Measurements from ENCODE around the gene MORN2.
"Not testable (repeated sequence)": the region's sequence is repeated elsewhere in the genome, so short reads cannot be mapped to it uniquely, and the experiment has no call there.

MORN2 gene

DNA sequence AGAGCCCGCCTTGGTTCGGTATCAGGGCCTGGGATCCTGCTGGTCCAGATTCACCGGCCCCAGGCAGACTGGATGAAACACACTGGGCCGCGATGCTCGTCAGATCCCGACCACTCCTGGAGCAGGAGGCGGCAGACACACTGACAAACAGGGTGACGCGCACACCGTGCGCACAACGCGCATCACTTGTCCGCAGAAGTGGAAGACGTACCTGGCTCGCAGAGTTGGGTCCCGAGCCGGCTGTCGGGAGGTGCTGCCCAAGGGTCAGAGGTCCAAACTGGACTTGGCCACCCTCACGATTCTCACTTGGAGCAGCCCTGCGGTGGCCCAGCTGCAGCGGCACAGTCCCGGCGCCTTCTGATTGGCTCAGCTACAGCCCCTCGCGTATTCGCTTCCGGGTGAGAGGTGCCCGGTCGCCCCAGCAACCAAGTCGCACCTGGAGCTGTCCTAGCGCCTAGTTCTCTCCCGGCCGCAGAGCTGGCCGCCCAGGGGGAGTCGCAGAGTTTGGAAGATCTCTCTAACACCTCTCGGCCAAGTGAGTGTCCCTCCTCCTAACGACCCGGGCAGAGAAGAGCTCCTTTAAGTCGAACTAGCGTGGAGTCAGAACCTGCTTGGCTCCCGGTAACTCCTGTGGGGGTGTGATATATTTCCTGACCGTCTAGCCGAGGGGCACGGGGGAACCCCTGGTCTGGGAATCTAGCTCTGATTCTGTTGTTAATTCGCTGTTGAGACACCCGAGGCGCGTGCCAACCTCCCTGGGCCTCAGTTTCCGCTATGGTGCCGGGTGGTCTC lies at the start of gene MORN2, which contains the start of gene DHX57:
MORN2 (plus strand) TSS at position 401 of the 792 bp plus-strand sequence.
DHX57 (minus strand) TSS at position 359 of the 792 bp plus-strand sequence. CDS start 7,529 bp downstream, outside the sequence.
- peak; percentile 17 for DNase-seq (ENCODE audit: low read depth, low spot score)

- DNase-seq (ENCODE audit: low read depth, low spot score), result not testable (repeated sequence)
Observed at GRCh38 chr2:38827539-38828145, 48.1 kb upstream of the MORN2 start.

DNA sequence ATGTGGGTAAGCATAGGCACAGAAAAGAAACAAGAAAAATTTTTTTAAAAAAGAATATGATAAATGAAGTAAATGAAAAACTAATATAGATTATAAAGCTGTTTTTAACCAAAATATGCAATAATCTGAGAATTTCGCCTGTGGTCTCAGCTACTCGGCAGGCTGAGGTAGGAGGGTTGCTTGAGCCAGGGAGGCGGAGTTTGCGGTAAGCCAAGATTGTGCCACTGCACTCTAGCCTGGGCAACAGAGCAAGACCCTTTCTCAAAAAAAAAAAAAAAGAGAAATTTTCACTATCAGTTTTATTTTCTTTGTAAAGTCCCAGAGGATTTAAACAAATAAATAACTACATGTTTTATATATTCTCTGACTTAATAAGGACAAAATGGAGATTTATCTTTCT lies 47.3 kb upstream of the MORN2 start:
- DNase-seq (ENCODE audit: low read depth, low spot score), result no peak

- no peak for DNase-seq (ENCODE audit: low read depth, low spot score)
Observed at GRCh38 chr2:38829971-38830370, 45.8 kb upstream of the MORN2 start.

GRCh38 chr2:38830526-38831159 lies 45.1 kb upstream of the MORN2 start:
- no peak for DNase-seq (ENCODE audit: low read depth, low spot score)

DNA sequence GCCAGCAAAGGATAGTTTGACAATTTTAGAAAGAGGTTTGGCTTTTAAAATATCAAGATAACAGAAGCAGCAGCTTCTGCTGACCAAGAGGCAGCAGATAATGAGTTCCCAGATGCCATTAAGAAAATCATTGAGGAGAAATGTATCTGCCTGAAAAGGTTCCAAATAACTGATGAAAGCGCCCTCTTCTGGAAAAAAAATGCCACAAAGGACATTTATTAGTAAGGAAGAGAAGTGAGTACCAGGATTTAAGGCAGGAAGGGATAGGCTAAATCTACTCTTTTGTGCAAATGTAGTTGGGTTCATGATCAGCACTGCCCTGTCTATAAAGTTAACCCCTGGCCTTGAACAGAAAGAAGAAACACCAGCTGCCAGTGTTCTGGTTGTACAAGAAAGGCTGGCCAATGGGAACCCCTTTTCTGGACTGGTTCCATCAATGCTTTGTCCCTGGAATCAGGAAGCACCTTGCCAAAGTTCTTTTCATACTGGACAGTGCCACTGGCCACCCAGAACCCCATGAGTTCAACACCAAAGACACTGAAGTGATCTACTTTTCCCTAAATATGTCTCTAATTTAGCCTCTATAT lies 40.7 kb upstream of the MORN2 start:
- no peak for DNase-seq (ENCODE audit: low read depth, low spot score)

- no peak for DNase-seq (ENCODE audit: low read depth, low spot score)
Observed at GRCh38 chr2:38835990-38836389, 39.8 kb upstream of the MORN2 start.

DNA sequence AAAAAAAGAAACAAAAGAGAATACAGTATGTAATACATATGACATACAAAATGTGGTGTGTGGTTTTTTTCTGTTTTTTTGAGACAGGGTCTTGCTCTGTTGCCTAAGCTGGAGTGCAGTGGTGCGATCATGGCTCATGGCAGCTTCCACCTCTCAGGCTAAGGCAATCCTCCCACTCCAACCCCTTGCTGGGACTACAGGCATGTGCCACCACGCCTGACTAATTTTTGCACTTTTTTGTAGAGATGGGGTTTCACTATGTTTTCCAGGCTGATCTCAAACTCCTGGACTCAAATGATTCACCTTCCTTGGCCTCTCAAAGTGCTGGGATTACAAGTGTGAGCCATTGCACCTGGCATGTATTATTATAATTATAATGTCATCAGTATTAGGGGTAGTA lies 39.0 kb upstream of the MORN2 start:
- no peak for DNase-seq (ENCODE audit: low read depth, low spot score)

DNA sequence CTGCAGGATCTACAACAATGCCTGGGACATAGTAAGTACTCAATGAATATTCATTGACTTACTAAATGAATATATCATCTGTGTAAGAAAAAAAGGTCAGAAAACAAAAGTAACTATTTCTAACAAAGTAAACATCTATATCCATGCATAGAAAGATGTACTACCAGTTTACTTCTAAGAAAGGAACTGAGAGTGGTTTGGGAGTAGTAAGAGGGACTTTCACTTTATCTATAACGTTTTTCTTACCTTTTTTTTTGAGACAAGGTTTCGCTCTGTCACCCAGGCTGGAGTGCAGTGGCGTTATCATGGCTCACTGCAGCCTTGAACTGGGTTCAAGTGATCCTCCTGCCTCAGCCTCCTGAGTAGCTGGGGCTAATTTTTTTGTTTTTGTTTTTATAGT lies 25.7 kb upstream of the MORN2 start:
- DNase-seq (ENCODE audit: low read depth, low spot score), result no peak

- no peak for DNase-seq (ENCODE audit: low read depth, low spot score)
Observed at GRCh38 chr2:38856165-38856564, 19.6 kb upstream of the MORN2 start.

GRCh38 chr2:38862476-38862875 lies 13.3 kb upstream of the MORN2 start:
- DNase-seq (ENCODE audit: low read depth, low spot score), result no peak

- DNase-seq (ENCODE audit: low read depth, low spot score), result no peak
Observed at GRCh38 chr2:38863061-38863695, 12.6 kb upstream of the MORN2 start.

DNA sequence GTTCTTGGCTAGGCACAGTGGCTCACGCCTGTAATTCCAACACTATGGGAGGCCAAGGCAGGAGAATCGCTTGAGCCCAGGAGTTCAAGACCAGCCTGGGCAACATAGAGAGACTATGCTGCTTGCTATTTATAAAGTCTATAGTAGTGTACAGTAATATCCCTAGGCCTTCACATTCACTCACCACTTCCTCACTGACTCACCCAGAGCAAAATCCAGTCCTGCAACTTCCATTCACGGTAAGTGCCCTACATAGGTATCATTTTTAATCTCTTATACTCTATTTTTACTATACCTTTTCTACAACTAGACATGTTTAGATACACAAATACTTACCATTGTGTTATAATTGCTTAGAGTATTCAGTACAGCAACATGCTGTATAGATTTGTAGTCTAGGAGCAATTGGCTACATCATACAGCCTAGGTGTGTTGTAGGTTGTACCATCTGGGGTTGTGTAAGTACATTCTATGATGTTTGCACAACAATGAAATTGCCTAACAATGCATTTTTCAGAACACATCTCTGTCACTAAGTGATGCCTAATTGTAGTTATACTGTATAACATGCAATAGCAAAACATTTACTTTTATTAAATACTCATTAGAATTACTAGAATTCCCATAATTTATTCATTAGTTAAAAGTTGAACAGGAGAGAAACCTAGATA lies 8.9 kb upstream of the MORN2 start:
- no peak for DNase-seq (ENCODE audit: low read depth, low spot score)

DNA sequence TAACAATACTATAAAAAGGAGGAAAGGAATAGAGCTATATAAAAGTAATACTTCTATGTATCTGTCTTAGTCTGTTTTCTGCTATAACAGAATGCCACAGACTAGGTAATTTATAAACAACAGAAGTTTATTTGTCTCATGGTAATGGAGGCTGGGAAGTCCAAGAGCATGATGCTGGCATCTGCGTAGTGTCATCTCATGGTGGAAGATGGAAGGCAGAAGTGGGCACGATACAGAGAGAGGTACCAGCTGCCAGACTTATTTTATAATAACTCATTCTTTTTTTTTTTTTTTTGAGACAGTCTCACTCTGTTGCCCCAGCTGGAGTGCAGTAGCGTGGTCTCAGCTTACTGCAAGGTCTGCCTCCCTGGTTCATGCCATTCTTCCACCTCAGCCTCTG lies 4.3 kb upstream of the MORN2 start:
- no peak for DNase-seq (ENCODE audit: low read depth, low spot score)

- no peak for DNase-seq (ENCODE audit: low read depth, low spot score)
Observed at GRCh38 chr2:38873763-38874162, 2.0 kb upstream of the MORN2 start.

GRCh38 chr2:38875227-38875575 lies 575 bp upstream of the MORN2 start:
- no peak for DNase-seq (ENCODE audit: low read depth, low spot score)

GRCh38 chr2:38876407-38876806 lies 631 bp downstream of the MORN2 start:
- no peak for DNase-seq (ENCODE audit: low read depth, low spot score)

DNA sequence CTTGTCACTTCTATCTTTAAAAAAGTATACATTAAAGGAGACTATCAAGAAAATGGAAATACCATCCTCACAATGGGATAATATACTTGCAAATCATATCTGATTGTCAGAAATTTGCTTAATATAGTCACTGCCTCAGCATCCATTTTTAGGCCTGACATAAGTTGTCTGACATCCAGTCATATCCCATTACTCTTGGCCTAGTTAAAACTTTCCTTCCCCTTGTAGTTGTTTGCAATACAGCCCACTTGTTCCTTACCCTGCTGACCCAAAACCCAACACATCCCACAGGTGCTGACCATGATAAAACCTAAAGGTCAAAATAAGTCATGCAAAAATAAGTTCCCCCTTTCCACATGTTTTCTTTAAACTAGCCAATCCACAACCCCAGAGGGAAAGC lies 10.3 kb downstream of the MORN2 start:
- no peak for DNase-seq (ENCODE audit: low read depth, low spot score)

DNA sequence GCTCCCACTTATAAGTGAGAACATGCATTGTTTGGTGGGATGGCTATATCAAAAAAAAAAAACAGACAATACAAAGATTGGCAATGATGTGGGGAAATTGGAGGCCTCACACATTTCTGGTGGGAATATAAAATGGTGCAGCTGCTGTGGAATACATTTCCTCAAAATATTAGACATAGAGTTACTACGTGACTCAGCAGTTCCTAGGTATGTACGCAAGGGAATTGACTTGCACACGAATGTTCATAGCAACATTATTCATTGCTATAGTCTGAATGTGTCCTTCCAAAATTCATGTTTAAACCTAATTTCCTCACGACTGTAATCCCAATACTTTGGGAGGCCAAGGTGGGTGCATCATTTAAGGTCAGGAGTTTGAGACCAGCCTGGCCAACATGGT lies 11.6 kb downstream of the MORN2 start:
- DNase-seq (ENCODE audit: low read depth, low spot score), result no peak

- no peak for DNase-seq (ENCODE audit: low read depth, low spot score)
Observed at GRCh38 chr2:38887902-38888554, 12.3 kb downstream of the MORN2 start.

GRCh38 chr2:38889045-38889444 lies 13.3 kb downstream of the MORN2 start:
- no peak for DNase-seq (ENCODE audit: low read depth, low spot score)
